K562 treated with DMSO at 1 percent for 12 hours (cell line): ENCODE measurements around the gene OR10G6. TPM values are rescaled to one million over a fixed set of nuclear protein-coding genes. Genes with fewer than 3 reads are reported as not detected.

Experiments
- total RNA-seq: library from RNA; unstranded; fragments of 300-600 nt; gene quantifications from 2 replicates; pipeline ENCODE4 v1.2.3, GENCODE V29; 2022; ENCODE audit not compliant: insufficient read depth

Gene OR10G6
- not detected in 2 replicates for total RNA-seq

GRCh38 chr11:123995119-123995518, at the start of gene OR10G6:
Gene OR10G6, minus strand, starts transcription at chr11:123995161. Its CDS starts 0 bp downstream, at chr11:123995161.

DNA sequence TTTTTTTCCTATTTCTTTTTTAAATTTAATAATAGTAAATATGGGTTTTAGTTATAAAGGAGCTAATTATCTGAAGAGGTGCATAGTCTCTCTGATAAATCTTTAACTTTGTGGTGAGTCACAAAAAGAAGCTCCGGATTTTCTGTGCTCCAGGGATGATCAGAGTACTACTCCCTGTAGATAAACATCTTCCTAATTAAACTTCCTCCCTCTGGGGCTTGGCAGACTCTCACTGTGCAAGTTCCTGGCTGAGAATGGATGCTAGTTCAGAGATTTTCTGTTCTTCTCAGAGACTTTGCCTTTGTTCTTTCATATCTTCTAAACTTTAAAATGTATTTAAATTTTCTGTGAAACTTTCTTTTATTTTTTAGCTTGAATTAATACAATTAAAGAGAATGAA, 46.3 kb upstream of the OR10G6 start, which contains the start of gene OR10G7:
Gene OR10G7 (minus strand): TSS at position 72 of the 400 bp plus-strand sequence. CDS start 2,324 bp downstream, outside the sequence.

GRCh38 chr11:124026498-124026897, 31.5 kb upstream of the OR10G6 start, which contains the start of gene OR10G8:
Gene OR10G8, plus strand, starts transcription at chr11:124026798. Its CDS starts 2,825 bp downstream, at chr11:124029623.

GRCh38 chr11:124012697-124013096, 17.7 kb upstream of the OR10G6 start, which contains the start of gene OR10G4:
Gene OR10G4, plus strand, starts transcription at chr11:124012997. Its CDS starts 2,578 bp downstream, at chr11:124015575.

DNA sequence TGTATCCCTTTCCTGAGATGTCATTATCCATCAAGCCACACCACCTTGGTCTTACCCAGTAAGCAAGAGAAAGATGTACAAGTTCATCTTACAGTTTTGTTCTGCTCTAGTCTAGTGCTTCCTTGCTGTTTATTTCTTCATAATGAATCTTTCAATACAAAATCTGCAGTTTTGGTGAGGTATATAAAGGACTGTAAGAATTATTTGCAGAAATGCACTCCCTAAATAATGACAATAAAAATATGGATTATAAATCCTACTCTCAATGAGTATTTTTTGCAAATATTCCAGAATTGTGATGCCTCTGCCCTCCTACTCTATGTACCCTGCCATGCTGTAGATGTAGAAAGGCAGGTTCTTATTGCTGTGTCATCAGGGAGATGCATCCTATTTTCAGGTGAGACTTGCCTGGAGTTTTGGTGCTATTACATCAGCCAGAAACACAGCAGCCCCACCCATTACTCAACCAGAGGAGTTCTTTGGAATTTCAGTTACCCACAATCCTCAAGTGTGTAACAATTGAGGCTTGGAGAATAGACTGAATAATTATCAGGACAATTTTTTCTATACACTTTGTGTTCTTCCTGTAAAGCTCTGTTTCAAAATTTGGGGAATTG, 17.1 kb downstream of the OR10G6 start, which contains the start of gene OR10S1:
Gene OR10S1 (minus strand): TSS at position 51 of the 617 bp plus-strand sequence. CDS start 117 bp downstream, outside the sequence.

Other genes with a start within 250 kb of the OR10G6 start
- not detected in 2 replicates for gene OR6X1, start 240.6 kb downstream of the OR10G6 start, total RNA-seq
- not detected in 2 replicates for gene OR6M1, start 188.8 kb downstream of the OR10G6 start, total RNA-seq
- not detected in 2 replicates for gene TMEM225, start 109.5 kb downstream of the OR10G6 start, total RNA-seq
- gene OR8D4, start 93.0 kb downstream of the OR10G6 start, total RNA-seq = not detected in 2 replicates
- not detected in 2 replicates for gene OR4D5, start 55.5 kb downstream of the OR10G6 start, total RNA-seq
- not detected in 2 replicates for gene OR6T1, start 51.3 kb downstream of the OR10G6 start, total RNA-seq
- not detected in 2 replicates for gene OR10S1, start 17.4 kb downstream of the OR10G6 start, total RNA-seq
- not detected in 2 replicates for gene OR10G4, start 17.8 kb upstream of the OR10G6 start, total RNA-seq
- not detected in 2 replicates for gene OR10G9, start 27.9 kb upstream of the OR10G6 start, total RNA-seq
- gene OR10G8, start 31.6 kb upstream of the OR10G6 start, total RNA-seq = not detected in 2 replicates
- not detected in 2 replicates for gene OR10G7, start 46.2 kb upstream of the OR10G6 start, total RNA-seq
- gene VWA5A, start 120.3 kb upstream of the OR10G6 start, total RNA-seq = 8.2 and 19.6 TPM in 2 replicates
- 0.16 TPM in 1 of 2 replicates, not detected in the other for gene OR10D3, start 188.2 kb upstream of the OR10G6 start, total RNA-seq
- gene OR8G1, start 245.9 kb upstream of the OR10G6 start, total RNA-seq = not detected in 2 replicates